Activated CD4-positive, alpha-beta T cell treated with anti-CD3 and anti-CD28 coated beads for 24 hours (primary cell): Measurements from ENCODE around the gene PRAME.
"Not testable (repeated sequence)": the region's sequence is repeated elsewhere in the genome, so short reads cannot be mapped to it uniquely, and the experiment has no call there.

Source experiments
- DNase-seq, 2 donors: peaks; one replicate each; pipeline ENCODE4 v3.0.0-alpha.2; 2020; ENCODE audit warnings: low read depth in 2 of 2

PRAME gene

DNA sequence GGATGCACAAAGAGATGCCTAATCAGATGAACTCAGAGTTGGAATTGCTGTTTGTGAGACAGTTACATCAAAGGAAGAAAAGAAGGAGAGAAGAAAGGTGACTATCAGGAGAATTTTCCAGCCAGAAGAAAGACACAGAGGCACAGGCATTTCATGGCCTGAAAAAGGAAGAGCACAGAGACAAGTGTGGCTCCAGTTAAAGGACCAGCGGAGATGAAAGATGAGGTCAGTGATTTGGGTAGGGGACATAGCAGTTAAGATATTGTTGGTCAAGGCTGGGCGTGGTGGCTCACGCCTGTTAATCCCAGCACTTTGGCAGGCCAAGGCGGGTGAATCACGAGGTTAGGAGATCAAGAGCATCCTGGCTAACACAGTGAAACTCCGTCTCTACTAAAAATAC is 35.6 kb downstream of the PRAME start:
- DNase-seq, result no peak

DNA sequence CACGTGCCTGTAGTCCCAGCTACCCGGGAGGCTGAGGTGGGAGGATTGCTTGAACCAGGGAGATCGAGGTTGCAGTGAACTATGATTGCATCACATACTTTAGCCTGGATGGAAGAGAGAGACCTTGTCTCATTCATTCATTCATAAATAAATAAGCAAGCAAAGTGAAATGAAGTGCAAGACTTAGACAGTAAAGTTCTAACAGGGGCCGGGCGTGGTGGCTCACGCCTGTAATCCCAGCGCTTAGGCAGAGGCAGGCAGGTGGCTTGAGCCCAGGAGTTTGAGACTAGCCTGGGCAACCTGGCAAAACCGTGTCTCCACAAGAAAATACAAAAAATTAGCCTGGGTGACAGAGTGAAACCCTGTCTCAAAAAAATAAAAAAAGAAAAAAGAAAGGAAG is 37.4 kb downstream of the PRAME start:
- DNase-seq, result no peak

- DNase-seq, result no peak
These were observed 38.1 kb downstream of the PRAME start for GRCh38 chr22:22520667-22521602.

DNA sequence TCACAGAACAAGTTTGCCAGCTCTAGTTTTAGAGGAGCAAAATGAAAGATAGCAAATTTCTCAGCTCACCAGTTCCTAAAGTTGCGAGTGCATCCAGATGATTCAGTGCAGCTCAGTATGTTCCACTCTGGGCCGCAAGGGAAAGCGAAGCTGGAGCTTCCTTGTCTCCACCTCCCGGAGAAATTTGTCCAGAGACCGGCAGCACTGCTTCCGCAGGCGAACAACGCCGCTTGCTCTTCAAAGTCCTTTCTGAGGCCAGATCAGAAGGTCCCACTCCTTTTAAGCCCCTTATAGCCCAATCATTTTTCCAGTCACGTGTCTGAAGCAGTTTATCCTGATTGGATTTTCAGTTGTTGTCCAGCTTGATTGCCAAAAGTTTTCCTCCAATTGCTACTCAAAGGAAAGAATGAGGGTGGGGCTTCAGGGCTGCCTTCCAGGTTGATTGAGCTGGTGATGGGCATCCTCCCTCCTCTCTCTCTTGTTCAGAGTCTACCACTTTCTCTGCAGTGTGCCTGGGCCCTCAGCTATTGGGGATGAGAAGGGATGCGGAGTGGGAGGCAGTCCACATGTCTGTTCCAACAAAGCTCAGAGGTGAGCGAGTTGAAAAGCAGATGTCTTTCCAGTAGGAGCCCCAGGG is 38.9 kb downstream of the PRAME start, which contains the start of gene ZNF280A:
TSS of gene ZNF280A (minus strand) at position 251 of the 637 bp plus-strand sequence. CDS start 4,640 bp downstream, outside the sequence.
- DNase-seq, result no peak

GRCh38 chr22:22519591-22519990 is 39.5 kb downstream of the PRAME start:
- no peak for DNase-seq

- DNase-seq, result no peak
These were observed 42.1 kb downstream of the PRAME start for GRCh38 chr22:22516992-22517391.

DNA sequence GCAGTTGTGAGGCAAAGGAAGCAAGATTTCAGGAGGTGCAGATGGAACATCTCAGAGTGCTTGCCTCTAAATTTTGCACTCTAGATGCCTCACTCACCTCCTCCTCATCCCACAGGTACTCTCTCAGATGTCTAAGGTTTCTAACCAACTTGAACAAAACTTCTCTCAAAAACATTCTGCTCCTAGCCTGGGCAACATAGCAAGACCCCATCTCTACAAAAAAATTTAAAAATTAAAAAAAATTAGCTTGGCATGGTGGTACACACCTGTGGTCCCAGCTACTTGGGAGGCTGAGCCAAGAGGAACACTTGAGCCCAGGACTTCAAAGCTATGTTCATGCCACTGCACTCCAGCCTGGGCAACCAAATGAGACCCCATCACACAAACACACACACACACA is 43.2 kb downstream of the PRAME start:
- DNase-seq, result no peak

DNA sequence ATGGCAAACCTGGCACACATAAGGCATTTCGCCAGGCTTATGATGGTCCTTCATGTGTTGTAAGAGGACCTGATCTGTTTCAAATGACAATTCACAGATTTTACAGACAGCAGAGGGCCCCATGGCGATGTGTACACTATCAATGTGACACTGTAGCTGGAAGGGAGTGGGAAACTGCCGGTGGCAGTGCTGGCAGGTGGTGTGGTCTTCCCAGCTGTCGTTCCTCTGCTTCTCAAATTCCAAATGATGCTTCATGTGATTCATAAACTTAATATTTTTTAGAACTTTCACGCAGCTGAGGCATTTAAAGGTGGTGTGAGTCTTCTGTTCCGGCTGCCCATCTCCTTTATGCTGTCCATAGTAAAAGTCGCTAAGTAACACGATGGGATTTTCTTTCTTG is 44.6 kb downstream of the PRAME start:
- not testable (repeated sequence) for DNase-seq

GRCh38 chr22:22513619-22514018 is 45.4 kb downstream of the PRAME start:
- no peak for DNase-seq

- no peak for DNase-seq
These were observed 46.1 kb downstream of the PRAME start for GRCh38 chr22:22512951-22513350.

DNA sequence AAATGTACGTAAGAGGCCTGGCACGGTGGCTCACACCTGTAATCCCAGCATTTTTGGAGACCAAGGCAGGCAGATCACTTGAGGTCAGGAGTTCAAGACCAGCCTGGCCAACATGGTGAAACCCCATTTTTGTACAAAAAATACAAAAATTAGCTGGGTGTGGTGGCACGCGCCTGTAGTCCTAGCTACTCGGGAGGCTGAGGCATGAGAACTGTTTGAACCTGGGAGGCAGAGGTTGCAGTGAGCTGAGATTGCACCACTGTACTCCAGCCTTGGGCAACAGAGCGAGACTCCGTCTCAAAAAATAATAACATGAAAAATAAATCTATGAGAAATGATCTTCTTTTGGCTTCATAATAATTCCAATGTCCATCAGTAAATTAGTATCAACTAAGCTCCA is 48.2 kb downstream of the PRAME start:
- DNase-seq, result not testable (repeated sequence)

DNA sequence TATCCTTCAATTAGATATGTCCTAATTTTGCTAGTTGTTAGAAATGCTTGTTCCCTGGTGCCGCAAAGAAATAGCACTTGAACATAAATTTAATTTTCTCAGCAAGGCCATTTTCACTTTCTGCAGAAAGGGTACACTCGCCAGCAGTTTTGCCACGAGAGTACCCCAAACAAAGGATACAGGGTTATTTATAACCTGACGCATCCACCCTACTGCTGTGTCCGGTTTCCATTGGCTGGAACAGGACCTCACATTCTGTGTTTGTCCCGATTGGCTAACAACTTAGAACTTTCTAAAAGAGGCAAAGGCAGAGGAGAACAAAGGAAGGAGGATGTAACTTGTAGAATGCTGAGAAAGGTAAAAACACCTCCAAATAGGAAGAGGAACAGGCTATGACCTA is 49.2 kb downstream of the PRAME start:
- not testable (repeated sequence) for DNase-seq

GRCh38 chr22:22508274-22509176 is 50.5 kb downstream of the PRAME start, which contains the start of gene ZNF280B:
ZNF280B (minus strand) TSS chr22:22508742; CDS start chr22:22489398, 19,344 bp downstream.
- DNase-seq, result peak; percentile 73 to 80

DNA sequence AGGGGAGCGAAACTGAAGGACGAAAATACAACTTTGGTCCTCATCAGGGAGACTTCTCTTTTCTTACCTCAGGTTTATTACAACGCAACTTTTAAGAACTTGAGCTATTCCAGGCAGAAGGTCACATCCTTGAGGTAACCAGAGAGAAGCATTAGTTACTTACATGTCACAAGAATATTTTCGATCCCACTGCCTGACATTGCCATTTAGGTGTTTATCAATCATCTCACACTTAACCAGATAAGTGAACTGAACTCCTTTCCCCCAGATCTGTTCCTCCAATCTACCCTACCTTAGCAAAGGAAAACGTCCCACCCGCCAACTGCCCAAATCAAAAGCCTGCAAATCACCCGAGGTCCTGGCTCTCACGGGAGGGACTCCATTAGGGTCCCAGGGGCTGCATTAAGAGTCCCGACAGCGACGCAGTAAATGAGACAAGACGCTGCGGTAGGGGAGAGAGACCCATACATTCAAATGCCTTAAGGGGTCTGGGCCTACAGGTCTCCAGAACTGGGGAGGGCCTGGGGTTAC is 51.3 kb downstream of the PRAME start:
- no peak for DNase-seq

DNA sequence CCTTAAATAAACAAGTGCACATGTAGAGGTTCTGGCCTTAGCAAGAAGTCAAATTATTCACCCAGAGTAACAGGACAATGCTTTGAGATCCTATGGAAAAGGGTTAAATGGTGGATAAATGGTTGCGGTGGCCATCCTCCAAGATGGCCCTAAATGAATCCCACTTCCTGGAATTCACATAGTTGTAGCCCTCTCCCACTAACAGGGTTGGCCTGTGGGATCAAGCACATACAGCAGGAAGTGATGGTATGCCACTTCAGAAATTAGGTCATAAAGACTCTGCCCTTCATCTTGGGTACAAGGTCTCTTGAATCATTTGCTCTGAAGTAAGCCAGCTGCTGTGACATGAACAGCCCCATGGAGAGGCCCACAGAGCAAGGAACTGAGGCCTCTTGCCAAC is 52.3 kb downstream of the PRAME start:
- DNase-seq, result no peak

- no peak for DNase-seq
These were observed 60.8 kb downstream of the PRAME start for GRCh38 chr22:22498267-22498666.
